GM18907 (cell line): Measurements from ENCODE around the gene PBRM1.
"Not testable (repeated sequence)": the region's sequence is repeated elsewhere in the genome, so short reads cannot be mapped to it uniquely, and the experiment has no call there.

Source experiments
- ATAC-seq: cut with Tn5 transposase; IDR thresholded peaks from one replicate; pipeline ENCODE4 v1.9.1; 2021; ENCODE audit warnings: mild to moderate bottlenecking, moderate library complexity; ENCODE audit not compliant: unreplicated experiment

The PBRM1 gene

DNA sequence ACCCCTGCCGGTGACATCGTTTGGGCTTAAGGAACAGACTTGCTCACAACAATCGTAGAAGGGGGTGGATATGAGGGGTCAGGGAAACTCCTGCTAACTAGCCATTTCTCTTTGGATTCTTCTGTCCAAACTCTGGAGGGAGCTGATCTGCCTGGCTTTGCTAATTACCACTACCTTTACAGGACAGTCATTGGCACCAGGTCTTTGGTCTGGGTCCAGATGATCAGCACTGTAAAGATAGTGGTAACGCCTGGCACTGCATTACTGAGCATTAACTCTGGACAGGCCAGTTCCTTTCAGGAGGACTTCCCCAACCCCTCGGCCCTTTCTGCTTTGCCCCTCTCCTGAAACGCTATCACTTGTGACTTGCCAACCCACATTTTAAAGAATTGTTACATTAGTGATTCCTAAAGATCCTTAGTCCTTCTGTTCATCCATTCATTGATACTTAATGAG lies 148.5 kb downstream of the PBRM1 start:
- no peak for ATAC-seq

DNA sequence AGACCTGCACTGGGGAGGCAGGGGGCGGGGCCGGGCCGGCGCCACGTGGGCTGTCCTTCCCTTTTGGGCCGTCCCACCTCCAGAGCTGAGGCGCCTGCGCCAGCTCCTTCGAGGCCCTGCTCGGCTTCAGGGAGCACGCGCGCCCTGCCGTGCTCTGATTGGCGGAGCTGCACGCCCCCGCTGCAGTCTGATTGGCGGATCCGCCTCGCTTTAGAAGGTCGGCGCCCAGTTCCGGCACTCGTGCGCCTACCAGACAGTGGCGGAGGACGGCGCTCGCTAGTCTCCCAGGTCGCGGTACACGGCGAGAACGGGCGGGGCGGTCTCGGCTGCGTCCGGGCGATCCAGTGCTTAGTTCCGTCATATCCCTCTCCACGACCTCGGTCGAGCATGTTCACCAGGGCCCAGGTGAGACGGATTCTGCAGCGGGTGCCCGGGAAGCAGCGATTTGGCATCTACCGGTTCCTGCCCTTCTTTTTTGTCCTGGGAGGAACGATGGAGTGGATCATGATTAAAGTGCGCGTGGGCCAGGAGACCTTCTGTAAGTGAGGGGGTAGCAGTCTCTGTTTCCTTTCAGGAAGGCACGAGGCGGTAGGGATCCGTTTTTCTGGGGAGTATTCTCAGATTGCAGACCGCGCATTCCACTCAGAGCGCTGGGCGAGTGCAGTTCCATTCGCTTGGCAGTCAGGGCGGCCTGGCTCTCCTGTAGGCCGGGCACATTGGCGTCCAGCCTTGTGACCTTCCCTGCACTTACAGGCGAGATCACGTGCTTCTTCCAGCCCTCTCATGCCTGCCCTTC lies 149.1 kb downstream of the PBRM1 start, which contains the start of gene UQCC5:
Gene UQCC5, plus strand, starts transcription at position 237 of the 796 bp plus-strand sequence. Its CDS starts 151 bp downstream, at position 388.
- ATAC-seq, result peak; percentile 82

DNA sequence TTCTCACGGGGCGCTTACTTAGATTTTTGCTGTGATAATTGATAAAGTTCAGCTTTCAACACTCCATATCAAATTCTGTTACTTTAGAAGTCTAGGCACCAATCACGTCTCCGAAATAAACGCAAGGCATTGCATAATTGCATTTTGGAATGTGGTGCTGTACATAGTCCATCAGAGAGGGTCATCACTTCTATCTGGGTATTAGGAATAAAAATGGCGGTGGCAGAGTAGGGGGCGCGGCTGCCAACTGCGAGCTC lies 149.7 kb downstream of the PBRM1 start:
- ATAC-seq, result no peak

DNA sequence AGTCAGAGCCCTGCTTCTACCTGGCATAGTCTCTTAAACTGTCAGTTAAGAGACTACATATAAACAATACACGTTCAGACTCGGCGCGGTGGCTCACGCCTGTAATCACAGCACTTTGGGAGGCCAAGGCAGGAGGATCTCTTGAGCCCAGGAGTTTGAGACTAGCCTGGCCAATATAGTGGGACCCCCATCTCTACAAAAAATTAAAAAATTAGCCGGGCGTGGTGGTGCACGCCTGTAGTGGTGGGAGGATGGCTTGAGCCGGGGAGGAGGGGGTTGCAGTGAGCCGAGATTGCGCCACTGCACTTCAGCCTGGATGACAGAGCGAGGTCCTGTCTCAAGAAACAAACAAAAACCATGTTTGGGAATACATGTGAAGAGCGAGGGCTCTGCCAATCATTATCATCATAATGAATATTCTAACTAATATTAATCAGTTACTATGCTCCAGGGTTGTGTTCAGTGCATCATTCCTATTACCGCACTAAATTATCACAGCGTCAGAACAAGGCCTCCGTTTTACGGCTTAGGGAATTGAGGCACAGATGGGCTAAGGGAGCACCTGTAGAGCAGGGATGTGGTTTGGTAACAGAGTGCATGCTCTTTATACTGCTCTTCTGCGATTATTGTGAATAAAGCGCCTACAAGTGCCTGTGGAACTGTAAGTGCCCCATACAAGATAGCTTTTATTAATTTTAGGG lies 150.2 kb downstream of the PBRM1 start:
- ATAC-seq, result no peak

DNA sequence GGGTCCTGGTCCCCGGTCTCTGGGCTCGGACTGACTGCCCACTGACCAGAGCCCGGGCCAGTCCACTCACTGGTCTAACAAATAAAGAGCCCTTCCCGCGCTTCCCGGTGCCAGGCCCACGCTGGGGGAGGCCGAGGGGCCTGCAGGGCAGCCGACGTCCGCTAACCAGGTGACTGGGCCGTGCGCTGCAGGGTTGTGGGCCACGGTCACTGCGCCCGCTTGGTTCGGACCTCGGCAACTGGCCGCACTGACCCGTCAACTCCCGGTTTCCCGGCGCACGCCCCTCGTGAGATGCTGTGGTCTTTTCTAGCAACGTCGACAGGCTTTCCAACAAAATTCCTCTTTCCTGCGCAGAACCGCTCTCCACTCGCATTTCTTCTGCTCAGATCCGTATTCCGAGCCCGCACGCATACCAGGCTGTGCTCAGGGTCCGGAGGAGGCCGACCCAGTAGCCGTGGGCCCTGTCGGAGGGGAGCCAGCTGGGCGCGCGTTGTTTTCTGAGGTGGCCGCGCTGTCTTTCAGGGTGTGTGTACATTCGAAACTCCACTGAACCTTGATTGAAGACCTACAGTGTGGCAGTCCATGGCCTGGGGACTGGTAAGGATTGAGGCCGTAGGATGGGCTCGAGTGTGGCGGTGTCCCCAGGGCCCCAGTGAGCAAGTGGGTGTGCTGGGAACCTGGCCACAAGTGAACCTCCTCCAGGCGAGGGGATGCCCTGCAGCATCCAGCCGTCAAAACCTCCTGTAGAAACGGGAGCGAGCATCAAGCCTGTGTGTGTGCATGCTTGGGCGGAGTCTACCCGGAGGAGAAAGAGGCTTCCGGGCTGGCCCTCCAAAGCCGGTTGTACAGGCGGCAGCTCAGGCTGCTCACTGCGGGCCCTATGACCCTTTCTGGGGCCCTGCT lies 151.2 kb downstream of the PBRM1 start:
- no peak for ATAC-seq

DNA sequence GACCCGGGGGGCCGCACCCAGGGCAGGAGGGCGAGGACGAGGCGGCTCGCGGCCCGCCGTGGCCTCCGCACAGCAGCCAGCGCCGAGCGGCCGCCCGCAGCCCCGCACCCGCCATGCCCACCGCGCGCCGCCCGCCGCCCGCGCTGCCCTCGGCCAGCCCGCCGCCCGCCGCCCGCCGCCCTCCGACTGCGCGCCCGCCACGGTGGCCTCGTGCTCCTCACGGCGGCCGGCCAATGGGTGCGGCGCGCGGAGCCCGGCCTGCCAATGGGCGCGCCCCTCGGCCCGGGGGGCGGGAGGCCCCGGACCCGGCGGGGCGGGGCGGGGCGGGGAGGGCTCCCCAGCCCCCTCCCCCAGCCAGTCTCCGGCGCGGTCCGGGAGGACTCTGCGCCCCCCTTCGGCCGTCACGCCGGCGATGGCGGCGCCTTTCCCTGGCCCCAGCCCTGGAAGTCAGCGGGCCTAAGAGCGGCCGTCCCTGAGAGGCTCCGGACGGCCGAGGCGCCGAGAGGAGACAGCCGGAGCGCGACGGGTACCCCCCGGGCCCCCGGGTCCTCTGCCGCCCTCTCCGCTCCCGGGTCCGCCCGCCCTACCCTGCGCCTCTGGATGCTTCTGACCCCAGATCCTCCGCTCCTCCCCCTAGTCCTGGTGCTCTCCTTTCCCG lies 152.0 kb downstream of the PBRM1 start, which contains the start of gene NT5DC2:
Gene NT5DC2, minus strand, starts transcription at position 235 of the 658 bp plus-strand sequence. Its CDS starts 120 bp downstream, at position 115.
- ATAC-seq, result no peak

DNA sequence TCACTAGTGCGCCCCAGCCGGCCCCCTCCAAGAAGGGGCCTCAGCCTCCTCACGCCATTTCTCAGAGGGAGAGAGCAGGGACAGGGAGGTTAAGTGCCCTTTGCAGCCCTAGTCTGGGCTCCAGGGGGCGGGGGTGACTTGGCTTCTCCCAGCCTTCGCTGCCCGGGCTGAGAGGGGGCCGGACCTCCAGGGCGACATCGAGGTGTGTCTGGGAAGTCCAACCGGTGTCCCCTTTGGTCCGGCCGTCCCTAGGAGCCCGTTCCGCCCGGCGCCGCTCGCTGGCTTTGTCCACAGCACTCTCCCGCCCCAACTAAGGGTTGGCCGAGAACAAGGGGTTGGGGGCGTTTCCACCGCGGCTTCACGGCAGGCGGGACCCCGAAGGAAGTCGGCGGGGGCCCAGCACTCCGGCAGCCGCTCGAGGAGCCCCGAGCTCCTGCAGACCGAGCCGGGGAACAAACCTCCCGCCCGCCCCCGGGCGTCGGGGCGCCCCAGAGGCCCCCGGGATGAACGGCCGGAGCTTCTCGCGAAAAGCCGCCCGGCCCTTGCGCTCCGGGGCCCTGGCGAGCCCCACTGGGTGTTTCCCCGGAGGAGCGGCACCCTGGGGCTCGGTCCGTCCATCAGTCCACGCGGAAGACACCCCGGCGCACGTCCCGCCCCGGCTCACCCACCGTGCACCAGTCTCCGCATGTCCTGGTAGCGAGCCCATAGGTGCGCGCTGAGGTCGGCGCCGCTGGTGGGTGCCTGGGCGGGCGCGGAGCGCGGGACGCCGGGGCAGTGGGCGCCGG lies 152.7 kb downstream of the PBRM1 start:
- no peak for ATAC-seq

DNA sequence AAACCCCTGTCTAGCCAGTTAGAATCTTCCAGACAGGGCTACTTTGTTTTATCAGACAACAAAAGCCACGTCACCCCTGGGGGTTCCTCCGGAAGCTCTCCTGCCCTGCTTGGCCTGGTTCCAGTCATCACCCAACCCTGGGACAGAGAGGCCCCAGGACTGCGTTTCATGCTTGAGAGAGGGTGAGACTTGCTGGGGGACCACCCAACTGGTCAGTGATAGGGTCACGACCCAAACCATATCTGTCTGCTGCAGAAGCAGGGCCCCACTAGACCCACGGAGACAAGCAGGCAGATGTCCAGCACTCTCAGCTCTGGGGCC lies 153.2 kb downstream of the PBRM1 start:
- no peak for ATAC-seq

DNA sequence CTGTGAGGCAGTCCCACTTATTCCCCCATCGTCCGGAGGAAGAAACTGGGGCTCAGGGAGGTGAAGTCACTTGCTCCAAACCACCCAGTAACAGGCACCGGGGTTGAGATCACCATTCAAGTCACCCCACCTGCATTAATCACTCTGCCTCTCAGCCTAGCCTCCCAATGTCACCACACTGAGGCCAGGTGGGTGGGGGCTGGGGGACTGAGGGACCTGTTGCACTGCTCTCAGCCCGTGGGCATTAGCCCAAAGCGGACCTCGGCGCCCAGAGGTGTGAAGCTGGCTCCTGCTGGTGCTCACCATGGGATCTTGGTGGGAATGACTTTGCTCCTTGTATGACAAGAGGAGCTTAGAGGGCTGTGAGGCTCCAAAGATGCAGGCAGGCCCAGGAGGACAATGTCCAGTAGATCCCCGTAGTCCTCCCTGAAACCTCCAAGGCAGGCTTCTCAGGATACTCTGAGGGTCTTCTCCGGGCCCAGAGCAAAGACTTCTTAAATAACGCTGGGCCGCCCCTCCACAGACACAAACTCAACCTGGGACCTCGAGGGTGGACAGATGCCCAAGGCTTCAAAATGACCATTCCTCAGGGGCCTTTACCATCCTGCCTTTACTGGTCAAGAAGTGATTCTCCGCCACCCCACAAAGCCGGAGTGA lies 153.7 kb downstream of the PBRM1 start:
- ATAC-seq, result no peak

DNA sequence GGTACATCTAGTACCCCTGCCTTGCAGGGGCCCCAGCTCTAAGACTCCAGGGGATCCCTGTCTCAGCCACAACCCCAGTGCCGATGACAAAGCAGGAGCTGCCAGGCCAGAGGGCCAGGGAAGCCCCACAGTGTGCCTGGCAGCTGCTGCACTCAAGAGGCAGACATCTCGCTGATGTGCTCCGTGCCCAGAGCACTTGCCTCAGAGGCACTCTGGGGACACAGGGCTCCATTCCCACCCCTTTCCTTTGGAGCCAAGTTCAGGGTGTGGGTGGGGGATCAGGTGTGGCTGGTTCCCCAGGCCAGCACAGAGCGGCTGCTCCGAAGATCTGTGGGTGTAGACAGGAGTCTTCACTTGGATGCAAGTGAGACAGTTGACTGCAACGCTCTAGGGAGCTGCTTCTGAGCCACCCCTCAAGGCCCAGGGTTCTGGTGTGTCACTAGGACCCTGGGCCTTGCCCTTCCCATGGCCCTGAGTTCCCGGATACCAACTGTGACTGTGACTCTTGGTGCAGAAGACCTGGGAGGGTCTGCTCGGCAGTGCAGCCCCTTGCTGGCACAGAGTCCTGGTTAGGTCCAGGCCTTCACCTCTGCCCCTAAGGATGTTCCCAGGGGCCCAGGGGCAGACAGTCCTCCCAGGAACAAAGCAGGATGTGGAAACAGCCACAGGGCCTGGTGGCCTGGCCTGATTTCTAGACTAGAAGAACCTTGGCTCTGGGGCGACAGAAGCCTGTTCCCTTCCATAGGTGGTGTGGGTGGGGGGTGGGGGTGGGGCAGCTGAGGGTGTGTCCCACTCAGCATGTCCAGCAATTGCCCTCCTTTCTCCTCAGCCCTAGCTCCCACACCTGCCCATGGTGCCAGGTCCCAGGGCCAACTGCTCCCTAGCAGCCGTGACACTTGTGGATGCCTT lies 154.5 kb downstream of the PBRM1 start:
- no peak for ATAC-seq

DNA sequence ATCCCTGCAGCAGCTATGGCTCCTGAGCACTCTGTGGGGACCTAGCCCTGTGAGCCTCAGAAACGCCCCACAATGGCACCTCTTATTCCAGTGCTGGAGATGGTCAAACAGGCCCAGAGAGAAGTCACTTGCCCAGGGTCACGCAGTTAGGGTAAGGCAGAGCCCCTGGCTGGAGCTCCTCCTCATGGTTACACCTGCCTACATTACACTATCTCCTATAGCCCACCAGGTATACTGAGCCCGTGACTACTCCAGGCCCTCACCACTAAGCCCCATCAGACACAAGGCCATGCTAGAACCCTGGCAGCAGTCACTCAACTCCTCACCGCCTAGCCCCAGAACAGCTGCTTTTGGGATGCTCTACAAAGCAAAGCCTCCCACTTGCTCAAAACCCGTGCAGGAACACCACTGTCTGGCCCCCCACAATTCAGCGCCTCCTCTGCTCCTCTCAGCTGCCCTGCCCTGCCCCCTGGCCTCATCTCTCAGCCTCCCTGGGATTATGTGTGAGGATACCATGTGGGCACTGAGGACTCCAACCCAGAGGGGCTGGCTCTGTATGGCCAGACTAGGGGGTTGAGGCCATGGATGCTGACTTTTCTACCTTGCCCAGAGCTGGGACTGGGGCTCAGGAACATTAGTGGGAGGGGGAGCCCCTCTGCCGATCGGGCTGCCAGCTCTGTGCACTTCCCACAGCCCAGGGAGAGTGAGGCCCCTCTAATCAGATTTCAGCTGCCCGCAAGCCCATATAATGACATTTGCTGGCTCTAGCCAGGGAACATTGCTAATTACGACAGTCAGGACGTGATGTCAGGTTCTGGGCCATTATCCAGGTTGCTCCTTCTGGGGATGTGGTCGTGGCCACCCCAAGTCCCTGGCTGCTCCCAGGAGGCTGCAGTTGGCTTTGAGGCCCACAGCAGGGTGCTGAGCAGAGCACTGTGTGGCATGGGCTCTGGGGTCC lies 156.1 kb downstream of the PBRM1 start:
- no peak for ATAC-seq

DNA sequence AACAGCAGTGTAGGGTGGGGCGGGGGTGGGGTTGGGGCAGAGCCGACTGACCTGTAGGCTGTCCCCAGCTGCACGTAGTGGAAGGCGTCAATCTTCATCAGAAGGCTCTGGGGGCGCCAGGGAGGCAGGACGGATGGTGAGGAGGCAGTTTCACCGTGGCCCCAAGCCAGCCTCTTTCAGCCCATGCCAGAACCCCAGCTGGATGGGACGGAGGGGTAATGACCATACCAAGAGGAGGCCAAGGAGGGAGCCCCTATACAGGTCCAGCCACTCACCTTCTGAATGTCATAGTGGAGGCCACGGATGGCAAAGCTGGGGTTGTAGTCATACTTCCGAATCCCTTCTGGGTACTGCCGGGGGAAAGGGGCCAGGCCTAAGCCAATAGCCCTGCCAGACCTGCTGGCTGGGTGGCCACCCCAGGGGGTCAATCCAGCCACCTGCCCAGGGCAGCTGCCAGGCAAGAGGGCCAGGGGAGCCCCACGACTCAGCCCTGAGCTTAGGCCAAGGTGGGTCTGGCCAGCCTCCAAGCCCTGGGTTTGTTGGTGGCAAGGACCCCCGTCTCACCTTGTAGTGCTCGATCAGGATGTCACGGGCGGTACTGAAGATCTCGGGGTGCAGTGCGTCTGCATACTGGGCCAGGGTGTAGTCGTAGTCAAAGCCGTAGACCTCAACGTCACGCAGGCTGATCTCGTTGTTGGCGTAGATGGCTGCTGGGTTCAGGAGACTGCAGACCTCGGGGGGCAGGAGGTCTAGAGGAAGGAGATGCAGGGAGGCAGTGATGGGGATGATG lies 156.9 kb downstream of the PBRM1 start:
- ATAC-seq, result no peak

DNA sequence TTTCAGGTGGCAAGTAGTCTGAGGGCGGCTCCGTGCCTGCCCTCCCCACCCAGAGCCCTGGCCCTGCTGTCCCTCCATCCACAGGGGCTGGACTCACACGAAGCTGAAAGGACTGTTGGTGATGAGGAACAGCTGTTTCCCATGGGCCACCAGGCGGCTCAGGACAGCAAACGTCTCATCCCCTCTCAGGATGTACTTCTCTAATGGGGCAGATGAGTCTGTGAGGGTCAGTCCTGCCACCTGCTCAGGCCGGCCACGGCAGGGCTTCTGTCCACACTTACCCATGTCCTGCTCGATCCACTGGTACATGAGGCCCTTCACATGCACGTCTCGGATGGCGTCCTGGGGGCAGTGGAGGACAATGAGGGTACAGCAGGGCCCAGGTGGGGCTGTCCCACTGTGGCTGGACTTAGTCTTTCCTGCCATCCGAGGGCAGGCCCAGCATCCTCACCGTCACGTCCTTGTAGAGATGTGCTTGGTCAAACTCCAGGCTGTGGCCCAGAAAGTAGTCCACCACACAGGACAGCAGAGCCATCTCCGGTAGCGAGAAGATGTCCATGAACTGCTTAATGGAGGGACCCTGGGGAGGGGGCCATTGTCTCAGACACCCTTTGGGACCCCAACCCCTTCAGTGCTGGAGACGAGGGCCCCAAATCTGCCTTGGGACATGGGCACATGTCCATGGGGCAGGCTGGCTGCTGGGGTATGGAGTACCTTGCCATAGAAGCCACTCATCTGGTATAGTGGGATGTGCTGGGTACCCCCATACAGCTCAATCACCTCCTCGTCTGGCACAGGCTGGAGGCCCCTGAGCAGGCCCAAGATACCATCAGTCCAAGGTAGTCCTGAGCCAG lies 157.8 kb downstream of the PBRM1 start:
- ATAC-seq, result no peak

DNA sequence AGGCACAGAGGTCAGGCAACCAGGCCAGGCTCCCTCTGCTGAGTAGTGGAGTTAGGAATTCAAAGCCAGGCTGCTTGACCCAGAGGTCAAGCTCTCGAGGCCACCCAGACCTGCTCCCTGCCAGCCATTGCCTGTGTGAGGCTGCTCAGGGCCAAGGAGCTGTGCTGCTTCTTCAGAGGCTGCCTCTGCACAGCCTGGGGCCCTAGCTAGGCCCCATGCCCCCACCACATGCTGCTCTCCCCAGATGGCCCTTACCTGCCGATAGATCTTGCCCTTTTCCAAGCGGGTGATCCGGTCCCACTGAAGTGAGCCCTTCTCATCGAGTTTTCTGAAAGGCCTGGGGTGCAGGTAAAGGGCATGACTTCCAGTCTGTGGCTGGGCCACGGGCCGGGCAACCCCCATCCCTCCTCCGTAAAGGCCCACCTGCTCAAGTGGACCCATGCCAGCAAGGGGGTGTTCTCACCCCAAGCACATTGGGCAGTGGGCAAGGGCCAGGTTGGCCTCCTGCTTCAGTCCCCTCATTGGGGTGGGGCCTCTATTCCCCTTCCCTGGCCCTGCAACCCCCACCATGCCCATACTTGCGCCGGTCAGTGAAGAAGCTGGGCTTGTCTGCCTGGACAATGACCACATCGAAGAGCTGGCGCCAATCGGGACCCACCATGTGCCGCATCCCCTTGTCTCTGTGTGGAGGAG lies 158.5 kb downstream of the PBRM1 start:
- ATAC-seq, result no peak

DNA sequence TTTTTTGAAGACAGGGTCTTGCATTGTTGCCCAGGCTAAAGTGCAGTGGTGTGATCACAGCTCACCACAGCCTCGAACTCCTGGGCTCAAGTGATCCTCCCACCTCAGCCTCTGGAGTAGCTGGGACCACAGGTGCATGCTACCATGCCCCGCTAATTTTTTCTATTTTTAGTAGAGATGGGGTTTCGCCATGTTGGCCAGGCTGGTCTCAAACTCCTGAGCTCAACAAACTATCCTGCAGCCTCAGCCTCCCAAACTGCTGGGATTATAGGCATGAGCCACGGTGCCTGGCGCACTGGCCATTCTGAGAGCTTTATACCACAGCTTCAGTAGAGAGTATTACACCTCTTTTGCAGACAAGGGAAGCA lies 159.1 kb downstream of the PBRM1 start:
- ATAC-seq, result not testable (repeated sequence)
